Smooth muscle cell (in vitro differentiated cells): ENCODE measurements around the gene KRTAP2-2. TPM values are rescaled to one million over a fixed set of nuclear protein-coding genes. Genes with fewer than 3 reads are reported as not detected.

ENCODE experiments used
- DNase-seq: peaks from one replicate; lab custom pipeline; 2025; ENCODE audit not compliant: unreplicated experiment; lab: John Stamatoyannopoulos, UW
- H2AFZ ChIP-seq: fragments of 200-600 bp; sonication (generic); 2 replicates; pipeline ENCODE4 v1.6.0; 2016; ENCODE audit warnings: antibody characterized with exemption, low read depth, mild to moderate bottlenecking
- H3F3A ChIP-seq: fragments of 200-600 bp; sonication (generic); 2 replicates; pipeline ENCODE4 v1.6.0; 2017; ENCODE audit warnings: antibody characterized with exemption, low read depth
- H3K27ac ChIP-seq: fragments of 200-600 bp; sonication (generic); 2 replicates; pipeline ENCODE4 v1.5.1; 2016; ENCODE audit warnings: low read depth, mild to moderate bottlenecking
- H3K27me3 ChIP-seq: fragments of 200-600 bp; sonication (generic); 2 replicates; pipeline ENCODE4 v1.6.1; 2016; ENCODE audit warnings: low read depth, mild to moderate bottlenecking
- H3K36me3 ChIP-seq: fragments of 200-600 bp; sonication (generic); 2 replicates; pipeline ENCODE4 v1.5.1; 2016; ENCODE audit warnings: low read depth
- H3K4me1 ChIP-seq: fragments of 200-600 bp; sonication (generic); 2 replicates; pipeline ENCODE4 v1.5.1; 2016; ENCODE audit warnings: low read depth
- H3K4me2 ChIP-seq: fragments of 200-600 bp; sonication (generic); 2 replicates; pipeline ENCODE4 v1.6.0; 2016; ENCODE audit warnings: mild to moderate bottlenecking
- H3K4me3 ChIP-seq: fragments of 200-600 bp; sonication (generic); 2 replicates; pipeline ENCODE4 v1.5.1; 2016; ENCODE audit warnings: mild to moderate bottlenecking
- H3K79me2 ChIP-seq: fragments of 200-600 bp; sonication (generic); 2 replicates; pipeline ENCODE4 v1.6.0; 2016; ENCODE audit warnings: low read depth, mild to moderate bottlenecking
- H3K9ac ChIP-seq: fragments of 200-600 bp; sonication (generic); 2 replicates; pipeline ENCODE4 v1.6.0; 2016; ENCODE audit warnings: low read depth
- H3K9me3 ChIP-seq: fragments of 200-600 bp; sonication (generic); replicated peaks from 2 replicates; pipeline ENCODE4 v1.5.1; 2016; ENCODE audit warnings: low read depth
- H4K20me1 ChIP-seq: fragments of 200-600 bp; sonication (generic); 2 replicates; pipeline ENCODE4 v1.6.0; 2016; ENCODE audit warnings: low read depth
- WGBS: methylation state at CpG from one replicate; pipeline ENCODE4 v1.1.7; 2016; ENCODE audit warnings: low lambda C conversion rate; 5-methylcytosine and 5-hydroxymethylcytosine counted together
- polyA plus RNA-seq: library from polyadenylated mRNA; unstranded; fragments of >200 nt; fragmentation: Nextera tagmentation; extraction: Ambion mirVana; gene quantifications from 2 replicates; pipeline ENCODE4 v1.2.1, GENCODE V29; 2016
- total RNA-seq: library from RNA; depleted of rRNA; stranded (reverse); fragments of >200 nt; gene quantifications from 2 replicates; pipeline ENCODE4 v1.2.3, GENCODE V29; 2014
- TF ChIP-seq, protein P1 (sequence below): fragments of 200-600 bp; sonication (generic); IDR thresholded peaks from 2 replicates; pipeline ENCODE4 v1.5.1; 2017; ENCODE audit warnings: borderline replicate concordance, mild to moderate bottlenecking, antibody characterized with exemption; ENCODE audit not compliant: insufficient read depth, poor library complexity, severe bottlenecking

Gene KRTAP2-2
- total and polyA plus RNA-seq, 2 experiments from 2014 or later, result not detected

DNA sequence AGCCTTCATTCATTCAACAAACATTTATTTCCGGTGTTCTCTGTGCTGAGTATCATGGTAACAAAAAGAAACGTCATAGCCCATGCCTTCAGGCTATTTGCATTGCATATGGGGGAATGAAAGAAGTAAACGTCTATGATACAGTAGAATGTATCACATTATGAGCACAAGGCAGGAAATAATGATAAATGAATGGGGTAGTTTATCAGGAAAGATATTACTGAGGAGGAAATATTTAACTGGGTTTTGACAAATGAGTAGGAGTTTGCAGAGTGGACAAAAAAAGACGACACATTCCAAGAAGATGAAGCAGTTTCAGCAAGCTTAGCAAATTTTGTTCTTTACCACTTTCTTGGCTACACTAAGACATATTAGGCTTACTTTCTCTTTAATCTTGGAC is 27.6 kb upstream of the KRTAP2-2 start:
- Histone ChIP-seq H4K20me1 (no peaks in the 10 kb centered on the region), H3K4me3 (no peak overlapping the region)
- DNase-seq, result no peak

DNA sequence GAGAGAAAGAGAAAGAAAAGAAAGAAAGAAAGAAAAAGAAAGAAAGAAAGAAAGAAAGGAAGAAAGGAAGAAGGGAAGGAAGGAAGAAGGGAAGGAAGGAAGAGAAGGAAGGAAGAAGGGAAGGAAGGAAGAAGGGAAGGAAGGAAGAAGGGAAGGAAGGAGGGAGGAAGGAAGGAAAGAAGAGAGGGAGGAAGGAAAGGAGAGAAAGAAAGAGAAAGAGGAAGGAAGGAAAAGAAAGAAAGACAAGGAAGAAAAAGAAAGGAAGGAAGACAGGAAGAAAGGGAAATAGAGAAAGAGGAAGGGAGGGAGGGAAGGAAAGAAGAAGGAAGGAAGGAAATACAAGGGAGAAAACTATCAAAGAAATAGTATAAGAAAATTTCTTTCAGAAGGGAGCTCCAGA is 21.8 kb upstream of the KRTAP2-2 start:
- TF ChIP-seq, protein P1, sequence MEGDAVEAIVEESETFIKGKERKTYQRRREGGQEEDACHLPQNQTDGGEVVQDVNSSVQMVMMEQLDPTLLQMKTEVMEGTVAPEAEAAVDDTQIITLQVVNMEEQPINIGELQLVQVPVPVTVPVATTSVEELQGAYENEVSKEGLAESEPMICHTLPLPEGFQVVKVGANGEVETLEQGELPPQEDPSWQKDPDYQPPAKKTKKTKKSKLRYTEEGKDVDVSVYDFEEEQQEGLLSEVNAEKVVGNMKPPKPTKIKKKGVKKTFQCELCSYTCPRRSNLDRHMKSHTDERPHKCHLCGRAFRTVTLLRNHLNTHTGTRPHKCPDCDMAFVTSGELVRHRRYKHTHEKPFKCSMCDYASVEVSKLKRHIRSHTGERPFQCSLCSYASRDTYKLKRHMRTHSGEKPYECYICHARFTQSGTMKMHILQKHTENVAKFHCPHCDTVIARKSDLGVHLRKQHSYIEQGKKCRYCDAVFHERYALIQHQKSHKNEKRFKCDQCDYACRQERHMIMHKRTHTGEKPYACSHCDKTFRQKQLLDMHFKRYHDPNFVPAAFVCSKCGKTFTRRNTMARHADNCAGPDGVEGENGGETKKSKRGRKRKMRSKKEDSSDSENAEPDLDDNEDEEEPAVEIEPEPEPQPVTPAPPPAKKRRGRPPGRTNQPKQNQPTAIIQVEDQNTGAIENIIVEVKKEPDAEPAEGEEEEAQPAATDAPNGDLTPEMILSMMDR, result no peak
- no peak for DNase-seq
- H2AFZ ChIP-seq, result no peak overlapping the region
- no peaks in the 10 kb centered on the region for H3K9me3 ChIP-seq
- no peaks in the 10 kb centered on the region for H3K4me1 ChIP-seq
- no peak overlapping the region for H3K4me3 ChIP-seq
- no peak overlapping the region for H3K9ac ChIP-seq
- H4K20me1 ChIP-seq, result no peaks in the 10 kb centered on the region
- H3K27ac ChIP-seq, result no peak overlapping the region
- H3F3A ChIP-seq, result no peaks in the 10 kb centered on the region
- H3K36me3 ChIP-seq, result no peaks in the 10 kb centered on the region
- no peaks in the 10 kb centered on the region for H3K79me2 ChIP-seq
- no peak overlapping the region for H3K4me2 ChIP-seq
- no peaks in the 10 kb centered on the region for H3K27me3 ChIP-seq

More for the DNA sequence above, 27.6 kb upstream of the KRTAP2-2 start:
- H3K4me2 ChIP-seq, result peak overlapping the region; percentile 68
- H3K9ac ChIP-seq, result no peak overlapping the region
- peak overlapping the region; percentile 57 for H3K27ac ChIP-seq
- no peak overlapping the region for H2AFZ ChIP-seq
- no peaks in the 10 kb centered on the region for H3K27me3 ChIP-seq
- H3K36me3 ChIP-seq, result no peaks in the 10 kb centered on the region
- H3K79me2 ChIP-seq, result no peaks in the 10 kb centered on the region
- no peaks in the 10 kb centered on the region for H3K9me3 ChIP-seq
- peaks cover 5% of the 10 kb centered on the region for H3K4me1 ChIP-seq
- H3F3A ChIP-seq, result peaks cover 6% of the 10 kb centered on the region
- 41% methylated on average over 4 of the region's 4 CpGs for WGBS
- TF ChIP-seq, protein P1, result no peak

DNA sequence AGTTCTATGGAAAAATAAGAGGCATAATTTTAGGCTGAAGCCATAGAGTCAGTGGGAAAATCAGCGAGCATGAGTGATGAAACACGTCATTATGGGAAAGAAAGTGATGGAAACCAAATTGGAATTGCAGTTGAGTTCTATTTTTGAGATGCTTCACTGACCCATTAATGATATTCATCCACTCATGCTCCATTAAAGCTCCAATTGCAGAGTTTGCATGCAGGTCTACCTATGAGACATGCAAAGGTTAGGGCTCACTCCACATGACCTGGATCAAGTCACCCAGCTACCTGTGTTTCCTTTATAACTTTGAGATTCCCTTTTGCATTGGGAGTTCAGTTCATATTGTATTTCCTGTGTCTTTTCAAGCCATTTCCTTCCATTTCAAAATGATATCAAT is 18.6 kb upstream of the KRTAP2-2 start:
- Histone ChIP-seq H4K20me1 (no peaks in the 10 kb centered on the region), H3K9me3 (no peaks in the 10 kb centered on the region), H3K36me3 (no peaks in the 10 kb centered on the region), H3K4me2 (no peak overlapping the region), H3K27ac (no peak overlapping the region), H3F3A (no peaks in the 10 kb centered on the region), H3K4me3 (no peak overlapping the region), H3K79me2 (no peaks in the 10 kb centered on the region), H3K9ac (no peak overlapping the region), H3K27me3 (no peaks in the 10 kb centered on the region), H3K4me1 (no peaks in the 10 kb centered on the region), H2AFZ (no peak overlapping the region)
- TF ChIP-seq, protein P1, result no peak
- WGBS, result 86% methylated on average over 2 of the region's 2 CpGs
- no peak for DNase-seq

DNA sequence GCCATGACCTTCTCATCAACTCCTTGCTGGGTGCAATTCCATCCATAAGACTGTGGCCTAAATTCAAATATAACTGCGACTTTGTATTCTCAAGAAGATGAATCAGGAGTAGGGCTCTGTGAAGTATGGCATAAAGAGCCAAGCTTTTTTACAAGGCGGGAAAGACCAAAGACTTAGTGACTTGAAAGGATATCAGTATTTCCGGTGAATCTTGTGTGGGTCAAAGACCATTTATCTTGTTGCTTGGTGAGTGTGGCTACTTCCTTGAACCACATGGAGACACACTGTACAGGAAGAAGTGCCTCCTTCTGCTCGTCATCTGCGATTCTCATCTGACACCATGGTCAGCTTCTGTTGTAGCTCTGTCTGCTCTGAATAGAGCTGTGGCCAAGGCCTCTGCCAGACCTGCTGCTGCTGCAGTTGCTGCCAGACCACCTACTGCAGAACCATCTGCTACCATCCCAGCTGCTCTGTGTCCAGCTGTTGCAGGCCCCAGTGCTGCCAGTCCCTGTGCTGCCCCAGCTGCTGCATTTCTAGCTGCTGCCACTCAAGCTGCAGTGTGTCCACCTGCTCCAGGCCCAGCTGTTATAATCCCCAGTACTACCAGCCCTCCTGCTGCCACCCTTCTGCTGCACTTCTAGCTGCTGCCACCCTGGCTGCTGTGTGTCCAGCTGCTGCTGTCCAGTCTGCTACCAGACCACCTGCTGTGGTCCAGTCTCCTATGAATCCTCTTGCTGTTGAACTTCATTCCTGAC is 16.8 kb upstream of the KRTAP2-2 start:
- DNase-seq, result no peak
- Histone ChIP-seq H3K4me3 (no peak overlapping the region), H3K79me2 (no peaks in the 10 kb centered on the region), H3K4me2 (no peak overlapping the region), H3K9me3 (no peaks in the 10 kb centered on the region), H3K36me3 (no peaks in the 10 kb centered on the region), H3K4me1 (no peaks in the 10 kb centered on the region), H3K27me3 (no peaks in the 10 kb centered on the region), H3K27ac (no peak overlapping the region), H2AFZ (no peak overlapping the region), H3K9ac (no peak overlapping the region), H4K20me1 (no peaks in the 10 kb centered on the region), H3F3A (no peaks in the 10 kb centered on the region)
- TF ChIP-seq, protein P1, result no peak
- 91% methylated on average over 5 of the region's 5 CpGs for WGBS
